ENCODE data around the gene GUCY2C.

The GUCY2C gene

DNA sequence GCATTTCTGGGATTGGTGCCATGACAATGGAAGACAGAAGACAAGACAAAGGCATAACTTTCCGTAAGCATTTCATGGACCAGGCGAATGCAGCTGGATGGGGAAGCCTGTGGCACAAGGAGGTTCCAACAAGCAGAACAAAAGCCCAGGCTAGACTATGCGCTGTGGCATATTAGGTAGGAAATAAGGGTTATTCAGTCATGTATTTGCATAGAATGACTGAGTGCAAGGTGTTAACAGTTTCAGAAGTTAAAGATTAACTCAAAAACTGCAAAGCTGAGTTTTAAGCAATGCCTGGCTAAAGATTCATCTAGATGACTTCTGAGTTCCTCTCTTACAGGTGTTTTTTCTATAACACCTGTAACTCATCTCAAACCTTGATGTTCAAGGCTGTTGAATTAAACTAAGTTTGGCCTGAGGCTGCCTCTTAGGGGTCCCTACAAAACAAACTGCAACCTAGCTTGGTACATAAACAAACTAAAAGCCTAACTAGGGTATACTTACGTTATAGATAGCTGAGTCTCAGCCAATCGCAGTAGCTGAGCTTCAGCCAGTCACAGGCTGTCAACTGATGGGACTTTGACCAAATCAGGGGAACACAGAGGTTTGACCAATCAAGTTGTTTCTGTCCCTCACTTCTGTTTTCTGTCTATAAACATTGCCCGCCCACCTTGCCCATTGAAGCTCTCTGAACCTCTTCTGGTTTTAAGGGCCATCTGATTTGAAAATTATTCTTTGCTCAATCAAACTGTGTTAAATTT is 76.5 kb downstream of the GUCY2C start:
- Histone ChIP-seq H3K4me2 (ENCODE audit: low read length) (no peak overlapping the region), H2AK5ac (ENCODE audit: low read length) (no peak overlapping the region), H4K8ac (ENCODE audit: low read depth, low read length) (no peak overlapping the region), H3K27ac (ENCODE audit: low read depth, low read length) (no peak overlapping the region), H3K27me3 (ENCODE audit: insufficient read depth, low read length, poor library complexity) (no peaks in the 10 kb centered on the region), H3K9ac (ENCODE audit: low read length) (no peak overlapping the region), H3K23ac (ENCODE audit: low read length) (no peak overlapping the region), H3K4ac (ENCODE audit: low read depth, low read length) (no peak overlapping the region), H3K4me3 (ENCODE audit: low read length) (no peak overlapping the region), H3K18ac (ENCODE audit: low read length) (no peak overlapping the region), H2BK120ac (ENCODE audit: low read depth, low read length) (no peak overlapping the region), H3K79me2 (ENCODE audit: control insufficient read depth, insufficient read depth, low read length) (no peaks in the 10 kb centered on the region), H3K56ac (ENCODE audit: low read length) (no peak overlapping the region), H4K5ac (ENCODE audit: low read length) (no peak overlapping the region), H3K4me1 (ENCODE audit: control insufficient read depth, low read depth, low read length) (no peaks in the 10 kb centered on the region), H3K36me3 (ENCODE audit: control insufficient read depth, insufficient read depth, low read length) (no peaks in the 10 kb centered on the region), H2BK15ac (replicated peaks; ENCODE audit: low read depth) (no peak overlapping the region), H2BK5ac (ENCODE audit: low read length) (no peak overlapping the region), H3K79me1 (ENCODE audit: low read length) (no peaks in the 10 kb centered on the region)
- no CpG with 5 or more reads among the region's 6 CpGs for WGBS (ENCODE audit: extremely low coverage, insufficient coverage, low lambda C conversion rate)
- DNase-seq = peak; percentile 40

GRCh38 chr12:14618983-14619382 is 77.4 kb downstream of the GUCY2C start:
- no peak overlapping the region for H3K27ac ChIP-seq (ENCODE audit: low read depth, low read length)

GRCh38 chr12:14614704-14615121 is 81.7 kb downstream of the GUCY2C start:
- Histone ChIP-seq H3K4me3 (ENCODE audit: low read length) (no peak overlapping the region), H3K18ac (ENCODE audit: low read length) (no peak overlapping the region)

More at GRCh38 chr12:14618983-14619382, 77.4 kb downstream of the GUCY2C start:
- Histone ChIP-seq H3K4me1 (ENCODE audit: control insufficient read depth, low read depth, low read length) (no peaks in the 10 kb centered on the region), H3K9ac (ENCODE audit: low read length) (no peak overlapping the region), H2BK120ac (ENCODE audit: low read depth, low read length) (no peak overlapping the region), H3K56ac (ENCODE audit: low read length) (no peak overlapping the region), H3K36me3 (ENCODE audit: control insufficient read depth, insufficient read depth, low read length) (no peaks in the 10 kb centered on the region), H4K5ac (ENCODE audit: low read length) (no peak overlapping the region), H4K8ac (ENCODE audit: low read depth, low read length) (no peak overlapping the region), H3K18ac (ENCODE audit: low read length) (no peak overlapping the region), H3K4ac (ENCODE audit: low read depth, low read length) (no peak overlapping the region), H3K4me3 (ENCODE audit: low read length) (no peak overlapping the region), H3K79me2 (ENCODE audit: control insufficient read depth, insufficient read depth, low read length) (no peaks in the 10 kb centered on the region), H3K79me1 (ENCODE audit: low read length) (no peaks in the 10 kb centered on the region), H3K27me3 (ENCODE audit: insufficient read depth, low read length, poor library complexity) (no peaks in the 10 kb centered on the region), H2BK15ac (replicated peaks; ENCODE audit: low read depth) (no peak overlapping the region), H2BK5ac (ENCODE audit: low read length) (no peak overlapping the region), H3K4me2 (ENCODE audit: low read length) (no peak overlapping the region), H3K23ac (ENCODE audit: low read length) (no peak overlapping the region), H2AK5ac (ENCODE audit: low read length) (no peak overlapping the region)
- peak; percentile 51 for DNase-seq
- no CpG with 5 or more reads among the region's 4 CpGs for WGBS (ENCODE audit: extremely low coverage, insufficient coverage, low lambda C conversion rate)

GRCh38 chr12:14613718-14614117 is 82.7 kb downstream of the GUCY2C start:
- Histone ChIP-seq H3K4me3 (ENCODE audit: low read length) (no peak overlapping the region), H4K5ac (ENCODE audit: low read length) (no peak overlapping the region), H2BK15ac (replicated peaks; ENCODE audit: low read depth) (no peak overlapping the region), H3K4ac (ENCODE audit: low read depth, low read length) (no peak overlapping the region), H2BK5ac (ENCODE audit: low read length) (no peak overlapping the region), H2BK120ac (ENCODE audit: low read depth, low read length) (no peak overlapping the region), H3K23ac (ENCODE audit: low read length) (no peak overlapping the region), H3K4me2 (ENCODE audit: low read length) (no peak overlapping the region), H3K4me1 (ENCODE audit: control insufficient read depth, low read depth, low read length) (no peaks in the 10 kb centered on the region), H3K36me3 (ENCODE audit: control insufficient read depth, insufficient read depth, low read length) (no peaks in the 10 kb centered on the region), H2AK5ac (ENCODE audit: low read length) (no peak overlapping the region), H3K27me3 (ENCODE audit: insufficient read depth, low read length, poor library complexity) (no peaks in the 10 kb centered on the region), H4K8ac (ENCODE audit: low read depth, low read length) (no peak overlapping the region), H3K27ac (ENCODE audit: low read depth, low read length) (no peak overlapping the region), H3K18ac (ENCODE audit: low read length) (no peak overlapping the region), H3K56ac (ENCODE audit: low read length) (no peak overlapping the region), H3K9ac (ENCODE audit: low read length) (no peak overlapping the region), H3K79me2 (ENCODE audit: control insufficient read depth, insufficient read depth, low read length) (no peaks in the 10 kb centered on the region), H3K79me1 (ENCODE audit: low read length) (no peaks in the 10 kb centered on the region)
- DNase-seq = no peak
- WGBS (ENCODE audit: extremely low coverage, insufficient coverage, low lambda C conversion rate) = no CpG with 5 or more reads among the region's 1 CpG

More at GRCh38 chr12:14614704-14615121, 81.7 kb downstream of the GUCY2C start:
- Histone ChIP-seq H3K4ac (ENCODE audit: low read depth, low read length) (no peak overlapping the region), H3K56ac (ENCODE audit: low read length) (no peak overlapping the region), H3K9ac (ENCODE audit: low read length) (no peak overlapping the region), H2AK5ac (ENCODE audit: low read length) (no peak overlapping the region), H3K4me1 (ENCODE audit: control insufficient read depth, low read depth, low read length) (no peaks in the 10 kb centered on the region), H3K4me2 (ENCODE audit: low read length) (no peak overlapping the region), H3K79me2 (ENCODE audit: control insufficient read depth, insufficient read depth, low read length) (no peaks in the 10 kb centered on the region), H2BK120ac (ENCODE audit: low read depth, low read length) (no peak overlapping the region), H2BK15ac (replicated peaks; ENCODE audit: low read depth) (no peak overlapping the region), H4K5ac (ENCODE audit: low read length) (no peak overlapping the region), H3K23ac (ENCODE audit: low read length) (no peak overlapping the region), H3K27ac (ENCODE audit: low read depth, low read length) (no peak overlapping the region), H3K27me3 (ENCODE audit: insufficient read depth, low read length, poor library complexity) (no peaks in the 10 kb centered on the region), H3K79me1 (ENCODE audit: low read length) (no peaks in the 10 kb centered on the region), H3K36me3 (ENCODE audit: control insufficient read depth, insufficient read depth, low read length) (no peaks in the 10 kb centered on the region), H2BK5ac (ENCODE audit: low read length) (no peak overlapping the region), H4K8ac (ENCODE audit: low read depth, low read length) (no peak overlapping the region)
- DNase-seq = no peak
- WGBS (ENCODE audit: extremely low coverage, insufficient coverage, low lambda C conversion rate) = no CpG with 5 or more reads among the region's 3 CpGs

GRCh38 chr12:14612898-14613445 is 83.4 kb downstream of the GUCY2C start:
- Histone ChIP-seq H3K27ac (ENCODE audit: low read depth, low read length) (no peak overlapping the region), H3K9ac (ENCODE audit: low read length) (no peak overlapping the region), H2BK120ac (ENCODE audit: low read depth, low read length) (no peak overlapping the region), H3K56ac (ENCODE audit: low read length) (no peak overlapping the region), H3K4me1 (ENCODE audit: control insufficient read depth, low read depth, low read length) (no peaks in the 10 kb centered on the region), H3K4me3 (ENCODE audit: low read length) (no peak overlapping the region), H4K8ac (ENCODE audit: low read depth, low read length) (no peak overlapping the region), H3K79me1 (ENCODE audit: low read length) (no peaks in the 10 kb centered on the region), H2AK5ac (ENCODE audit: low read length) (no peak overlapping the region), H2BK15ac (replicated peaks; ENCODE audit: low read depth) (no peak overlapping the region), H3K4ac (ENCODE audit: low read depth, low read length) (no peak overlapping the region), H3K4me2 (ENCODE audit: low read length) (no peak overlapping the region), H3K27me3 (ENCODE audit: insufficient read depth, low read length, poor library complexity) (no peaks in the 10 kb centered on the region), H3K18ac (ENCODE audit: low read length) (no peak overlapping the region), H3K23ac (ENCODE audit: low read length) (no peak overlapping the region), H4K5ac (ENCODE audit: low read length) (no peak overlapping the region), H3K79me2 (ENCODE audit: control insufficient read depth, insufficient read depth, low read length) (no peaks in the 10 kb centered on the region), H3K36me3 (ENCODE audit: control insufficient read depth, insufficient read depth, low read length) (no peaks in the 10 kb centered on the region), H2BK5ac (ENCODE audit: low read length) (no peak overlapping the region)
- DNase-seq = no peak
- WGBS (ENCODE audit: extremely low coverage, insufficient coverage, low lambda C conversion rate) = no CpG with 5 or more reads among the region's 3 CpGs
